Activated CD4-positive, CD25-positive, alpha-beta regulatory T cell treated with anti-CD3 and anti-CD28 coated beads, Interleukin-2, amount 50 U/mL, for 24 hours (primary cell): ENCODE measurements around the gene VEPH1.
"Not testable (repeated sequence)": the region's sequence is repeated elsewhere in the genome, so short reads cannot be mapped to it uniquely, and the experiment has no call there.

ENCODE experiments used
- ATAC-seq, 2 donors: fragments of 150-1000 bp; cut with Tn5 transposase; one replicate each; pipeline ENCODE4 v1.10.0; 2021; ENCODE audit warnings: mild to moderate bottlenecking in 1 of 2, moderate library complexity in 1 of 2

VEPH1 gene

GRCh38 chr3:157381606-157382005 is 121.6 kb downstream of the VEPH1 start:
- ATAC-seq: no peak

- ATAC-seq: no peak
These were observed 123.6 kb downstream of the VEPH1 start for GRCh38 chr3:157379525-157380140.

- ATAC-seq: no peak
These were observed 126.5 kb downstream of the VEPH1 start for GRCh38 chr3:157376603-157377300.

GRCh38 chr3:157375342-157375986 is 127.8 kb downstream of the VEPH1 start:
- ATAC-seq: no peak

GRCh38 chr3:157374933-157375332 is 128.3 kb downstream of the VEPH1 start:
- ATAC-seq: no peak

- no peak for ATAC-seq
These were observed 129.4 kb downstream of the VEPH1 start for GRCh38 chr3:157373783-157374182.

GRCh38 chr3:157370867-157371266 is 132.3 kb downstream of the VEPH1 start:
- ATAC-seq: no peak

GRCh38 chr3:157369727-157370421 is 133.3 kb downstream of the VEPH1 start:
- ATAC-seq: no peak

GRCh38 chr3:157368171-157368570 is 135.0 kb downstream of the VEPH1 start:
- no peak for ATAC-seq

GRCh38 chr3:157363393-157363792 is 139.8 kb downstream of the VEPH1 start:
- ATAC-seq: no peak

- no peak for ATAC-seq
These were observed 140.9 kb downstream of the VEPH1 start for GRCh38 chr3:157362348-157362747.

- no peak for ATAC-seq
These were observed 143.2 kb downstream of the VEPH1 start for GRCh38 chr3:157360044-157360443.

GRCh38 chr3:157356541-157356940 is 146.7 kb downstream of the VEPH1 start:
- ATAC-seq: no peak

GRCh38 chr3:157355276-157355675 is 147.9 kb downstream of the VEPH1 start:
- no peak for ATAC-seq

- no peak for ATAC-seq
These were observed 148.5 kb downstream of the VEPH1 start for GRCh38 chr3:157354722-157355121.

GRCh38 chr3:157354254-157354653 is 149.0 kb downstream of the VEPH1 start:
- ATAC-seq: no peak

GRCh38 chr3:157353652-157354051 is 149.6 kb downstream of the VEPH1 start:
- no peak for ATAC-seq

- no peak for ATAC-seq
These were observed 151.2 kb downstream of the VEPH1 start for GRCh38 chr3:157351981-157352380.

GRCh38 chr3:157350651-157351050 is 152.6 kb downstream of the VEPH1 start:
- not testable (repeated sequence) for ATAC-seq

GRCh38 chr3:157348304-157349075 is 154.7 kb downstream of the VEPH1 start:
- ATAC-seq: not testable (repeated sequence)

GRCh38 chr3:157347577-157348303 is 155.5 kb downstream of the VEPH1 start:
- ATAC-seq: no peak
